ENCODE data around the gene RAB6D.
"Not testable (repeated sequence)": the region's sequence is repeated elsewhere in the genome, so short reads cannot be mapped to it uniquely, and the experiment has no call there.

GRCh38 chr2:131353167-131353697 lies 10.7 kb downstream of the RAB6D start:
- TF ChIP-seq CTCF (IDR thresholded peaks at IDR 0.05; ENCODE audit: extremely low read depth in 1 of 2, insufficient read depth in 1 of 2, low read depth in 1 of 2, low read length in 2 of 2); EZH2 (IDR thresholded peaks at IDR 0.05; ENCODE audit: borderline replicate concordance, low read depth, low read length, severe bottlenecking); POLR2AphosphoS5 (IDR thresholded peaks at IDR 0.05; ENCODE audit: insufficient read depth, low read depth, low read length); POLR2A (IDR thresholded peaks at IDR 0.05; ENCODE audit: low read depth, low read length): not testable (repeated sequence)
